ENCODE results near the gene NPR2. TPM values are rescaled to one million over a fixed set of nuclear protein-coding genes. Genes with fewer than 3 reads are reported as not detected.

NPR2 gene
- total RNA-seq, 1 experiment from 2014 or later, result 12.5 TPM

- Histone ChIP-seq H3K18ac (ENCODE audit: insufficient read length, low read depth, low read length) (no peak overlapping the region), H2BK5ac (ENCODE audit: insufficient read length, low read length) (no peak overlapping the region), H3K4me2 (ENCODE audit: insufficient read depth, insufficient read length, low read length) (no peak overlapping the region), H2BK20ac (ENCODE audit: low read depth, low read length, poor library complexity, severe bottlenecking) (no peak overlapping the region), H2AFZ (ENCODE audit: low read length) (no peak overlapping the region), H2BK120ac (ENCODE audit: low read depth, low read length, poor library complexity, severe bottlenecking) (no peak overlapping the region), H3T11ph (ENCODE audit: low read length) (no peak overlapping the region), H2AK5ac (ENCODE audit: insufficient read length, low read length) (no peak overlapping the region), H3K79me2 (ENCODE audit: insufficient read depth, low read length) (peaks cover 21% of the 10 kb centered on the region), H3K27ac (ENCODE audit: insufficient read length, low read depth, low read length) (no peak overlapping the region), H4K91ac (ENCODE audit: insufficient read length, low read depth, low read length) (no peak overlapping the region), H3K9ac (ENCODE audit: extremely low read depth, insufficient read length, low read length) (no peak overlapping the region), H3K4me1 (ENCODE audit: insufficient read depth, low read length) (peaks cover 3% of the 10 kb centered on the region; the same call in 1 of the 2 replicates), H3K4ac (ENCODE audit: low read depth, low read length) (no peak overlapping the region), H3K14ac (ENCODE audit: insufficient read depth, low read length) (no peak overlapping the region), H3K23ac (ENCODE audit: insufficient read length, low read depth, low read length) (no peak overlapping the region), H3K27me3 (ENCODE audit: insufficient read depth, low read length) (no peaks in the 10 kb centered on the region), H2BK12ac (ENCODE audit: insufficient read length, low read depth, low read length) (no peak overlapping the region), H3K56ac (ENCODE audit: insufficient read length, low read depth, low read length) (no peak overlapping the region), H2BK15ac (ENCODE audit: low read depth, low read length) (no peak overlapping the region), H4K5ac (ENCODE audit: insufficient read length, low read depth, low read length) (no peak overlapping the region), H4K8ac (replicated peaks; ENCODE audit: insufficient read length, low read depth, low read length) (no peak overlapping the region), H3K9me3 (ENCODE audit: control insufficient read depth, low read depth, low read length) (no peaks in the 10 kb centered on the region), H3K23me2 (ENCODE audit: insufficient read length, low read depth, low read length, poor library complexity, severe bottlenecking) (peaks cover 18% of the 10 kb centered on the region), H3K79me1 (ENCODE audit: insufficient read depth, low read depth, low read length, poor library complexity, severe bottlenecking) (peaks cover 19% of the 10 kb centered on the region), H4K20me1 (ENCODE audit: control insufficient read depth, insufficient read depth, insufficient read length) (no peaks in the 10 kb centered on the region)
- no peak overlapping the region for H3K27ac Mint-ChIP-seq
- no peak for TF ChIP-seq CTCF (conservative IDR thresholded peaks at IDR 0.05)
- peaks cover 24 to 63% (median 62%) of the 10 kb centered on the region in 3 experiments for H3K36me3 Mint-ChIP-seq (ENCODE audit: insufficient read depth in 1 of 3, low read depth in 3 of 3)
- WGBS (ENCODE audit: extremely low coverage, insufficient read length, low lambda C conversion rate), result no CpG with 5 or more reads among the region's 1 CpG
- peak overlapping the region; percentile 7 to 95; a peak in 2 of 5 replicates for H3K4me3 Mint-ChIP-seq
- H3K27me3 Mint-ChIP-seq (ENCODE audit: low read depth), result no peaks in the 10 kb centered on the region
- H3K4me1 Mint-ChIP-seq, result peaks cover 28% of the 10 kb centered on the region in 2 experiments
- no peak for DNase-seq
- H3K9me3 Mint-ChIP-seq, result no peaks in the 10 kb centered on the region
Observed at GRCh38 chr9:35745569-35745968, 45.8 kb upstream of the NPR2 start.
